ENCODE measurements around the gene SHROOM4.

SHROOM4 gene

GRCh38 chrX:50838820-50839600 is 25.0 kb upstream of the SHROOM4 start:
- Histone ChIP-seq H3K23ac (ENCODE audit: low read length in 2 of 2) (no peak overlapping the region), H3K36me3 (ENCODE audit: control insufficient read depth in 1 of 2, insufficient read depth in 2 of 2, low read depth in 1 of 2, low read length in 2 of 2) (no peaks in the 10 kb centered on the region), H3K4me1 (ENCODE audit: control insufficient read depth, insufficient read depth, low read depth, low read length) (peaks cover 4% of the 10 kb centered on the region), H2BK15ac (ENCODE audit: low read depth, poor library complexity, severe bottlenecking) (no peak overlapping the region), H3K27me3 (ENCODE audit: control insufficient read depth in 1 of 2, insufficient read depth in 1 of 2, low read length in 2 of 2) (peaks cover 0 to 46% of the 10 kb centered on the region in 2 experiments), H3K79me1 (replicated peaks; ENCODE audit: low read length, poor library complexity, severe bottlenecking) (no peaks in the 10 kb centered on the region), H3K4ac (ENCODE audit: low read depth in 1 of 2, low read length in 2 of 2) (no peak overlapping the region), H3K18ac (ENCODE audit: low read depth in 1 of 2, low read length in 2 of 2) (no peak overlapping the region), H4K91ac (ENCODE audit: low read length) (no peak overlapping the region), H3K9ac (ENCODE audit: low read length) (no peak overlapping the region), H3K4me3 (ENCODE audit: insufficient read depth in 1 of 2, low read depth in 1 of 2, low read length in 2 of 2) (no peak overlapping the region), H2BK12ac (ENCODE audit: low read length in 2 of 2) (no peak overlapping the region), H3K9me3 (ENCODE audit: control insufficient read depth, low read length) (no peaks in the 10 kb centered on the region), H2AFZ (ENCODE audit: low read depth, low read length) (no peak overlapping the region), H4K8ac (ENCODE audit: low read length) (no peak overlapping the region), H3K27ac (ENCODE audit: low read length, poor library complexity, severe bottlenecking) (no peak overlapping the region), H2AK5ac (ENCODE audit: low read length, severe bottlenecking) (no peak overlapping the region), H3K14ac (ENCODE audit: low read length in 2 of 2) (no peak overlapping the region), H3K4me2 (ENCODE audit: low read length, poor library complexity, severe bottlenecking) (no peak overlapping the region), H2BK5ac (ENCODE audit: low read depth, low read length, poor library complexity, severe bottlenecking) (no peak overlapping the region), H2BK120ac (ENCODE audit: low read depth, low read length) (no peak overlapping the region)
- 82% methylated on average over 4 of the region's 5 CpGs for WGBS
- DNase-seq: no peak

DNA sequence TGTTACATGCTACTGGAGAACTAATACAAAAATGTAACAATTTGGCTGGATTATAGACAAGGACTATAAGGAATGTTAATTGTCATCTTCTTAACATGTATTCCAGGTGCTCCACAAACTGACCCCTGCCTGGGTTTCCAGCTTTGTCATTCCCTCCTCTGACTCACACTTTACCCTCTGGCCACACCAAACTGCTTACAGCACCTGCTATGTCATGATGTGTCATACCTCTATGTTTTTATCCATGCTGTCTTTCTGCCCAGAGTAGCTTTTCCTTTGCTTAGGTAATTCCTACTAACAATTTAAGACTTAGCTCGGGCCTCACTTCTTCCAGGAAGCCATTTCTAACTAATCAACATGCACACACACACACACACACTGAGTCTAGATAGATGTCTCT is 14.0 kb upstream of the SHROOM4 start:
- peaks cover 0 to 12% of the 10 kb centered on the region in 2 experiments for H3K27me3 ChIP-seq (ENCODE audit: control insufficient read depth in 1 of 2, insufficient read depth in 1 of 2, low read length in 2 of 2)
- H2AK5ac ChIP-seq (ENCODE audit: low read length, severe bottlenecking): no peak overlapping the region
- H3K14ac ChIP-seq (ENCODE audit: low read length in 2 of 2): no peak overlapping the region
- no peak overlapping the region for H2BK5ac ChIP-seq (ENCODE audit: low read depth, low read length, poor library complexity, severe bottlenecking)
- no peak overlapping the region for H3K4ac ChIP-seq (ENCODE audit: low read depth in 1 of 2, low read length in 2 of 2)
- no peak overlapping the region for H2BK15ac ChIP-seq (ENCODE audit: low read depth, poor library complexity, severe bottlenecking)
- DNase-seq: no peak
- H3K23ac ChIP-seq (ENCODE audit: low read length in 2 of 2): no peak overlapping the region
- H3K4me1 ChIP-seq (ENCODE audit: control insufficient read depth, insufficient read depth, low read depth, low read length): no peaks in the 10 kb centered on the region
- no peak overlapping the region for H3K18ac ChIP-seq (ENCODE audit: low read depth in 1 of 2, low read length in 2 of 2)
- no peak overlapping the region for H3K4me3 ChIP-seq (ENCODE audit: insufficient read depth in 1 of 2, low read depth in 1 of 2, low read length in 2 of 2)
- H3K4me2 ChIP-seq (ENCODE audit: low read length, poor library complexity, severe bottlenecking): no peak overlapping the region
- no peak overlapping the region for H3K9ac ChIP-seq (ENCODE audit: low read length)
- no peak overlapping the region for H4K91ac ChIP-seq (ENCODE audit: low read length)
- H4K8ac ChIP-seq (ENCODE audit: low read length): no peak overlapping the region
- no peaks in the 10 kb centered on the region for H3K79me1 ChIP-seq (replicated peaks; ENCODE audit: low read length, poor library complexity, severe bottlenecking)
- no peaks in the 10 kb centered on the region for H3K36me3 ChIP-seq (ENCODE audit: control insufficient read depth in 1 of 2, insufficient read depth in 2 of 2, low read depth in 1 of 2, low read length in 2 of 2)
- WGBS: 80% methylated on average over 1 of the region's 1 CpG
- H2BK12ac ChIP-seq (ENCODE audit: low read length in 2 of 2): no peak overlapping the region
- no peak overlapping the region for H3K27ac ChIP-seq (ENCODE audit: low read length, poor library complexity, severe bottlenecking)
- H2BK120ac ChIP-seq (ENCODE audit: low read depth, low read length): no peak overlapping the region
- H3K9me3 ChIP-seq (ENCODE audit: control insufficient read depth, low read length): no peaks in the 10 kb centered on the region
- H2AFZ ChIP-seq (ENCODE audit: low read depth, low read length): no peak overlapping the region

DNA sequence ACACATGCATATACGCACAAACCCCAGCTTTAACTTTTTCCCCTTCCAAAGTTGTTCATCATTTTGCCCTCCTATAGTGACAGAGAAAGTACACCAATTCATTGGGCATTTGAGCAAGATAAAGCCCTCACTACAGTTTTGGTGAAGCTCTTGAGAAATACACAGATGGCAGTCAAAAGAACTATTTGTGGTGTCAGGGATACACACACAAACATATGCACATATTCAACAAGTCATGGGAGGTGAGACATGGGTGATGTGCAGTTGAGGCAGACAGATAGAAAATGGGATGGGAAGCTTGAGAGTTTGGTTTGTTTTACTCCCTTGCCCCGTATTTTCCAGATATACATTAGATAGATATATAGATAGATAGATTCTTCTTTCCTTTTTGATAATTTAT is 11.8 kb upstream of the SHROOM4 start:
- Histone ChIP-seq H3K23ac (ENCODE audit: low read length in 2 of 2) (no peak overlapping the region), H2BK5ac (ENCODE audit: low read depth, low read length, poor library complexity, severe bottlenecking) (no peak overlapping the region), H3K4ac (ENCODE audit: low read depth in 1 of 2, low read length in 2 of 2) (no peak overlapping the region), H3K27me3 (ENCODE audit: control insufficient read depth in 1 of 2, insufficient read depth in 1 of 2, low read length in 2 of 2) (peaks cover 0 to 12% of the 10 kb centered on the region in 2 experiments), H3K79me1 (replicated peaks; ENCODE audit: low read length, poor library complexity, severe bottlenecking) (no peaks in the 10 kb centered on the region), H2BK120ac (ENCODE audit: low read depth, low read length) (no peak overlapping the region), H2AK5ac (ENCODE audit: low read length, severe bottlenecking) (no peak overlapping the region), H3K18ac (ENCODE audit: low read depth in 1 of 2, low read length in 2 of 2) (no peak overlapping the region), H4K8ac (ENCODE audit: low read length) (no peak overlapping the region), H3K9me3 (ENCODE audit: control insufficient read depth, low read length) (no peaks in the 10 kb centered on the region), H3K27ac (ENCODE audit: low read length, poor library complexity, severe bottlenecking) (no peak overlapping the region), H3K4me3 (ENCODE audit: insufficient read depth in 1 of 2, low read depth in 1 of 2, low read length in 2 of 2) (no peak overlapping the region), H3K36me3 (ENCODE audit: control insufficient read depth in 1 of 2, insufficient read depth in 2 of 2, low read depth in 1 of 2, low read length in 2 of 2) (no peaks in the 10 kb centered on the region), H2AFZ (ENCODE audit: low read depth, low read length) (no peak overlapping the region), H3K9ac (ENCODE audit: low read length) (no peak overlapping the region), H3K4me2 (ENCODE audit: low read length, poor library complexity, severe bottlenecking) (no peak overlapping the region), H4K91ac (ENCODE audit: low read length) (no peak overlapping the region), H2BK15ac (ENCODE audit: low read depth, poor library complexity, severe bottlenecking) (no peak overlapping the region), H2BK12ac (ENCODE audit: low read length in 2 of 2) (no peak overlapping the region), H3K4me1 (ENCODE audit: control insufficient read depth, insufficient read depth, low read depth, low read length) (no peaks in the 10 kb centered on the region), H3K14ac (ENCODE audit: low read length in 2 of 2) (no peak overlapping the region)
- WGBS: 100% methylated on average over 1 of the region's 2 CpGs
- DNase-seq: no peak

DNA sequence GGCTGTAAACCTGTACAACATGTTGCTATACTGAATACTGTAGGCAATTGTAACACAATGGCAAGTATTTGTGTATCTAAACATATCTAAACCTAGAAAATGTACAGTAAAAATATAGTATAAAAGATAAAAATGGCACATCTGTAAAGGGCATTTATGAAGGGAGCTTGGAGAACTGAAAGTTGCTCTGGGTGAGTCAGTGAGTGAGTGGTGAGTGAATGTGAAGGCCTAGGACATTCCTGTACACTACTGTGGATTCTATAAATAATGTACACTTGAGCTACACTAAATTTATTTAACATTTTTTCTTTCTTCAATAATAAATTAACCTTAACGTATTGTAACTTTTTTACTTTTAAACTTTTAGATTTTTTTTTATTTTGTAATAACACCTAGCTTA is 5.0 kb upstream of the SHROOM4 start:
- H2AK5ac ChIP-seq (ENCODE audit: low read length, severe bottlenecking): no peak overlapping the region
- H3K14ac ChIP-seq (ENCODE audit: low read length in 2 of 2): no peak overlapping the region
- DNase-seq: no peak
- H3K18ac ChIP-seq (ENCODE audit: low read depth in 1 of 2, low read length in 2 of 2): no peak overlapping the region
- H3K79me1 ChIP-seq (replicated peaks; ENCODE audit: low read length, poor library complexity, severe bottlenecking): no peaks in the 10 kb centered on the region
- WGBS: no CpG with 5 or more reads among the region's 1 CpG
- no peak overlapping the region for H3K23ac ChIP-seq (ENCODE audit: low read length in 2 of 2)
- no peak overlapping the region for H2BK5ac ChIP-seq (ENCODE audit: low read depth, low read length, poor library complexity, severe bottlenecking)
- H3K4me1 ChIP-seq (ENCODE audit: control insufficient read depth, insufficient read depth, low read depth, low read length): peaks cover 5% of the 10 kb centered on the region
- H2BK12ac ChIP-seq (ENCODE audit: low read length in 2 of 2): no peak overlapping the region
- no peaks in the 10 kb centered on the region for H3K9me3 ChIP-seq (ENCODE audit: control insufficient read depth, low read length)
- H2AFZ ChIP-seq (ENCODE audit: low read depth, low read length): no peak overlapping the region
- no peaks in the 10 kb centered on the region for H3K36me3 ChIP-seq (ENCODE audit: control insufficient read depth in 1 of 2, insufficient read depth in 2 of 2, low read depth in 1 of 2, low read length in 2 of 2)
- no peak overlapping the region for H2BK15ac ChIP-seq (ENCODE audit: low read depth, poor library complexity, severe bottlenecking)
- no peak overlapping the region for H3K4me3 ChIP-seq (ENCODE audit: insufficient read depth in 1 of 2, low read depth in 1 of 2, low read length in 2 of 2)
- H4K8ac ChIP-seq (ENCODE audit: low read length): no peak overlapping the region
- no peak overlapping the region for H3K27ac ChIP-seq (ENCODE audit: low read length, poor library complexity, severe bottlenecking)
- no peak overlapping the region for H4K91ac ChIP-seq (ENCODE audit: low read length)
- no peak overlapping the region for H3K9ac ChIP-seq (ENCODE audit: low read length)
- no peak overlapping the region for H2BK120ac ChIP-seq (ENCODE audit: low read depth, low read length)
- no peak overlapping the region for H3K4me2 ChIP-seq (ENCODE audit: low read length, poor library complexity, severe bottlenecking)
- H3K4ac ChIP-seq (ENCODE audit: low read depth in 1 of 2, low read length in 2 of 2): no peak overlapping the region
- H3K27me3 ChIP-seq (ENCODE audit: control insufficient read depth in 1 of 2, insufficient read depth in 1 of 2, low read length in 2 of 2): no peaks in the 10 kb centered on the region
